DMS 273 treated with DMSO at 0.1 percent for 48 hours (cell line): ENCODE results near the gene PKD1L1.
"Not testable (repeated sequence)": the region's sequence is repeated elsewhere in the genome, so short reads cannot be mapped to it uniquely, and the experiment has no call there.

Experiments used
- DNase-seq: peaks from one replicate; lab custom pipeline; 2025; lab: John Stamatoyannopoulos, UW

The PKD1L1 gene

DNA sequence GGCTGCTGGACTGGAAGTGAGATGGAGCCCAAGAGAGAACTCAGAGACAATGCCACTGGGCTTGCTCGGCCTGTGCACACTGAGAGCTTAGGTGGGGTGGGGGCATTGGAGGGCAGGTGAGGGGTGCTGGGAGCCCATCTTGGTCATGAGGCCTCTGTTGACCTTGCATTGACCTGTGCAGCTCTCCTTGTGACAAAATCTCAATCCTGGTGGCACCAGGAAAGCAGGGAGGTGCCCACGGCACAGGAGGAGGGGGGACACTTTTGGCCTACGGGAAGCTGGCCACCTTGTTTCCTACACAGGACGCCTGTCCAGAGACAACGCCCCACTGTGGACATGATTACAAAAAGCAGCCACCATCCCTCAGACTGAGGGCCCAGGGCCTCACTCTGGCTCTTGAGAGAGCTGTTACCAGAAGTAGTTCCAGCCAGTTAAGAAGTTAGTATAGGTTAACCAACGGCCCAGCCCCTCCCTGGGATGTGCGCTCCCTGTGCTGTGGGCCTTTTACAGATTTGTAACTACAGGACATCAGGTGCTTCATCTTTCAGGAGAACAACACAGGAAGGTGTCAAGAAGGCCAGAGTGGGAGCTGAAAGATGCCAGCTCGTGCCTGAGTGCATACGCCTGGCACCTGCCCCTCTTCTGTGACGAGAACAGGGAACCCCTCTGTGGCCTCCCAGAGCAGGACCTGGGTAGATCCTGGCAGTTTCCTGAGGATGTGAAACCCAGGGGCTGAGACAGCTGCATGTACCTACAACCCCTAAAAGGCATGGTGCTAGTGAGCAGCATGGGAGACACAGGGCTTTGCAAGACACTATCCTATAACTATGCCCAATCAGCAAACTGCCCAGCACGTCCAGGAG is 10.3 kb downstream of the PKD1L1 start:
- DNase-seq: no peak

DNA sequence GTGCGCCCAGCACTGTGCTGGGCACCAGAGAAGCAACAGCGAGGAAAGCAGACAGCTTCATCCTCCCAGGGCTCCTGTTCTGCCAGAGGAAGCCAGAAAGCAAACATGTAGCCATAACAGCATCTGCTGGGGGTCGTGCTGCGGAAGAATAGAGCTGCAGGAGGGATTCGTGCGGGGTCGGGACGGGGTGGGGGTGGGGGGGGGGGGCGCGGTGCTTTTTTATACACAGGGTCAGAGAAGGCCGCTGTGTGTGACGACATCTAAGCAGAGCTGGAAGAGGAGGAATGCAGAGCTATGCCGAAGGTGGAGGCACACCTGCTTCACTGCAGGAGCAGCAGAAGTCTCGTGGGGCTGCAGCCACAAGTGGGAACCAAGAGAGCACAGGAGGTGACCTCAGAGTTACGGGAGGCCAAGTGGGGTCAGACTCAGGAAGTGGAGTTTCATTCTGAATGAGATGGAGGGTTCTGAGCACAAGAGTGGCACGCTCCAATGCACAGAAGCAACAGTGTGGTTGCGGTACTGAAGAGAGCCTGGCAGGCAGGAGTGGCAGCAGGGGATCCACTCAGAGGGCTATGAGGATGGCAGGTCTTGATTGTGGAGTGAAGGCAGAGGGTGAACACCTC is 11.1 kb downstream of the PKD1L1 start:
- DNase-seq: no peak

DNA sequence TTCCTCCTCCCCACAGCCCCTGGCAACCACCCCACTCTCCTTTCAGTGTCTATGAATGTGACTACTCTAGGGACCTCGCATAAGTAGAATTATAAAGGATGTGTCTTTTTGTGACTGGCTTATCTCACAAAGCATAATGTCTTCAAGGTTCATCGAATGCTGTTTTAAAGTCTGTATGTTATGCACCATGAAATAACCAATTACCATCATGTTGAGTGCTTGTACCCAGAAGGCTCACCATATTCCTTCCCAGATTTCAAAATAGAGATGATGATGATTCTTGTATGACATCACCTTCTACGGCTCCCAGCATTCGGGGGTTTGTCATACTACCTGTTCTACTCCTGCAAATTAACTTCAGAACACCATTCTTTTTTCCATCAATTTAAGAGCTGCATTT is 11.9 kb downstream of the PKD1L1 start:
- no peak for DNase-seq

DNA sequence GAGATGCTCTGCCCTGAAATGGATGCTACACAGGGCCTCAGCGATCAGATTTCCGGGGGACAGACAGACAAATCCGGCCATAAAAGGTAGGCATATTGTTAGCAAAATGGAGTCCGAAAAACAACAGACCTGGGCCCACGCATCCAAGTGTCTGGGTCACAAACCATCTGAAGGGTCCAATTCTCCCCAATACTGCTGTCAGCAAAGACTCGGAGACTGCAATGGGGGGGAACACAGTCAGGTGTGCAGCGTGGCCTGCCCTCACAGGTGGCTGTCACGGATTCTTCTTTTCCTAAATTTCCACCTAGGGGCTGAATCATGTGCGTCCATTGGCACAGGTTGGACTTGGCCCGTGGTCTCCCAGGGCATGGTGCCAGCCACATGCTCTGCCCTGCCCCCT is 12.9 kb downstream of the PKD1L1 start:
- DNase-seq: no peak

DNA sequence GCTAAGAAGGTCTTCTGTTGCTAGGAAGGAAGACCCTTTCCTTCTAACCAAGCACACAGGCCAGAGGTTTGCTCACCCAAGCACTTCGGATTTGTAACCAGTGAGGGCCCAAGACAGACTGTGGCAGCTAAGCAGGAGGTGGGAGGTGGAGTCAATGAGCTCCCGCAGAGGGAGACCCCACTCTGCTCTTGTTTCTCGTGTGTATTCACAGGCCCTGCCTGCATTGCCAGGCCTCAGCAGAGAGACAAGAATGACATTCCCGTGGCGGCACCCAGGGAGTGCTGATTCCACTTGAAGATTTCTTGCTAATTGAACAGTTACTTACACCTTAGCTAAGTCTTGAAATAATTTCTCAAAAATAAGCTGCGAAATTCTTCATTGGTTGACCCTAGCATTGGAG is 13.4 kb downstream of the PKD1L1 start:
- DNase-seq: no peak

DNA sequence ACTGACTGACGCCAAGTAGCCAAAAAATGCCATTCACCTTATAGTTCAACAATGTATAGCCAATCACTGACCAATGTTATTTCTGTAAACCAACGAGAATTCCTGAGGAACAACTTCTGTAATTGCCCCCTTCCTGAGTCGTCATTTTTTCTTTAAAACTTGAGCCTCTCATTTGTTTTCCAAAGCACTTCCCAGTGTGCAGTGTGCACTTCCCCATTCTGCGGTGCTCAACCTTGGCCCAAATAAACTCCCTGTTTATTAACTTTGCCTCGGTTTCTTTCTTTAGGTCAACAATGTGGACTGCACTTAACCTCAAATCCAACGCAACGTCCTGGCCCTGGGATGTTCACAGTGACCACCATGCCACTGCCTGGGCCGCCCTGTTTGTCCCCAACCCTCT is 15.1 kb downstream of the PKD1L1 start:
- no peak for DNase-seq

DNA sequence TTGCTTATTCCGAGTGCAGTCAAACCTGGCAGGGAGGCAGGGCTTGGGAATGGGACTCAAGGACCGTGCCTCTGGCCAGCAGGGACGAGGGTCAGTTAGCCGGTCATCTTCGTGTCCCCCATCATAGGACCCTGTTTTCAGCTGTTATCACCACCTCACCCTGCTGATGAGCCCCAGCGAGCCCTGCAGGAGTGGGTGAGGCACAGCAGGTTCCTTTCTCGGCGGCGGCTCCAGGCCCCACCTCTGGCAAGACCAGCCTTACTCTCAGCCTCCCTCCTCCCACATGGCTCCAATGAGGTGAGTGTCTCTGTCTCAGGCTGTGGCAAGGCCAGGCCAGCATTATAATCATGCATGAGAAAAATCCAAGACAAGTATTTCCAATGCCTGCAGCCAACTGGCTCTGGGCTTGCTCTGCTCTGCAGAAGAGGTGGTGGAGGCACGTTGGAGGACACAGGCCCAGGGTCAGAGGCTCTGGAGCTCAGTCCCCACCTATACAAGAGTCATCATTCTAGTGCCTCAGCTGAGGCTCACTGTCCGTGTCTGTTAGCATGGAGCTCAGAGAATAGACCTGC is 15.7 kb downstream of the PKD1L1 start:
- DNase-seq: no peak

DNA sequence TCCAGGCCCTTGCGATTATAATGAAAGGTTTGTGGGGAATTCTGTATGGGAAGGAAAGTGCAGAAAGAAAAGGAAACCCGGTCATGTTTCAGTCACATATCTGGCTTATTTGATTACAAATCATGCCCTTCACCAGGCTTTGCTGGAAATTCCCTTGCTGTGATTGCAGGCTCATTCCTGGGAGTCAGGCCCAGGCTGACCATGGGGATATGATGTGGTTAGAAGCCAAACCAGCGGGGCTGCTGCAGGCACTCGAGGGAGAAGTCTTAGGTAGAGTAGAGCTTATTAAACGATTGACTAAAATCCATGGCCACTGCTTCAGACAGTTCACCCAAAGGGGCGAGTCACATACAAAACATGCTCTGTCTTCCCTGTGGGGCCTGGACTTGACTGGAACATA is 16.2 kb downstream of the PKD1L1 start:
- DNase-seq: no peak

DNA sequence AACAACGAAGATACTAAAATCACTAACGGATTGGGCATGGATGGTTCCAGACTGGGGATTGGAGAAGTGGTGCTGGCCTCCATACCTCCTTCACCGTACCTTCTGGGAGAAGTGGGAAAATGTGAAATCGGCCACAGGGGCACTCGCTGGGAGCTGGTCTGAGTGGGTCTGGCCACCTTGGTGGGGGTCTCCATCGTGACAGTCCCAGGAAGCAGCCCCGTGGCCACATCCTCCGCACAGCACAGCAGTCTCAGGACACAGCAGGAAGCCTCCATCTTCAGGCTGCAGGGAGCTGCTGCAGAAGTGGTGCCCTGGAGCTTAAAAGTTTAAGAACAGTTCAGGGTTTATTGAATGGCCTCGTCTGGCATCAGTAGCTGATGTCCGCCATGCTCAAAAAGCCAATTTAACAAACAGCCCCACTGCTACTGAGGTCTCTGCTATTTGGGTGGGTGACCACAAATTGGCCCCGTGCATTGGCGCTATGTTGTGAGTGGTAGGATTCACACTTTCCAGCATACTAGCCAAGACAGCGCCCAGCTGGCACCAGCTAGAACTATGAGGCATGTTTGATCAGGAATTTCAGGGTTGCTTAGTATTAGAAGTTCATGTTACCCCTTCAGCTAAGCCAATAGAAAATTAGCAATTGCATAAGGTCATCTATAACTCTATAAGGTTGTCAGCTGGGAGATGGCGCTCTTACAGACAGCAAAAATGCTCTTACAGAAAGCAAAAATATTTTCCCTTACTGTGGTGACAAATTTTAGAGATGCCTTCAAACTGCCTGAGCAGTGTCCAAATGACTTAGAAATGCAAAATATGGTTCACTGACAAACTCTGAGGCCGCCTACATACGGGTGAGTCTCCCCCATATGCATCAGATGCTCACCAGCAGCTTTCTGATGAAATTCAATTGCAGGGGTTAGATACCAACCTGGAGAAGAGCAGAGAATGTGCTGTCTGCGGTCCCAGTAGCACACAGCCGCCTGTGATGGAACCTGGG is 17.0 kb downstream of the PKD1L1 start:
- no peak for DNase-seq

DNA sequence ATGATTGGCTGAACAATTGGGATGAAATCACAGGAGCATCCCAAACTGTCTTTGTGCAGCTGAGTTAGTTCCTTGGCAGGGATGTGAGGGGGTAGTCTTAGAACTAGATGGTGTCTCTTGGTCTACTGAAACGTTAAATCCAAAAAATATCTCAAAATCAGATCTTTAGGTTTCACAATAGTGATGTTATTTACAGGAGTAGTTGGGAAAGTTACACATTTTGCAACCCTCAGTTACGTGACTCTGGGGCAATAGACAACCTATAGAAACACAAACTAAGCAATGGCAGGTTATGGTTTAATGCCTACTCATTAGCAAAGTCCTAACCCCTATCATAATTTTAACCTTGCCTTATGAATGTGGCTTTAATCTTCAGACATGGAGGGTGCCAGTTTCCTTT is 24.0 kb downstream of the PKD1L1 start:
- DNase-seq: no peak

DNA sequence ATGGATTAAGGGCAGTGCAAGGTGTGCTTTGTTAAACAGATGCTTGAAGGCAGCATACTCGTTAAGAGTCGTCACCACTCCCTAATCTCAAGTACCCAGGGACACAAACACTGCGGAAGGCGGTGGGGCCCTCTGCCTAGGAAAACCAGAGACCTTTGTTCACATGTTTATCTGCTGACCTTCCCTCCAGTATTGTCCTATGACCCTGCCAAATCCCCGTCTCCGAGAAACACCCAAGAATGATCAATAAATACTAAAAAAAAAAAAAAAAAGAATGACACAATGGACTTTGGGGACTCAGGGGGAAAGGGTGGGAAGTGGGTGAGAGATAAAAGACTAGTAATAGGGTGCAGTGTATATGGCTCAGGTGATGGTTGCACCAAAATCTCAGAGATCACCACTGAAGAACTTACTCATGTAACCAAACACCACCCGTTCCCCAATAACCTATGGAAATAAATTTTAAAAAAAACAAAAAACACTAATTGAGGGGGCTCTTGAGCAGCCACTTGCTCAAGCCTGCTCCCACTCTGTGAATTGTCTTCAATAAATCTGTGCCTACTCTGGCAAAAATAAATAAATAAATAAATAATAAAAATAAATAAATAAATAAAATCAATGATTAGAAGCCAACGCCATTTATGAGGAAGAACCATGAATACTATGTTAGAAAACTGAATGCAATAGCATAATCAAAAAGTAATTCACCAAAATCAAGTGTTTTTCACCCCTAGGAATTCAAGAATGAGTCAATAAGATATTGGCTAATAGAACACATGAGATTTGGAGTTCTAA is 25.0 kb downstream of the PKD1L1 start:
- not testable (repeated sequence) for DNase-seq

DNA sequence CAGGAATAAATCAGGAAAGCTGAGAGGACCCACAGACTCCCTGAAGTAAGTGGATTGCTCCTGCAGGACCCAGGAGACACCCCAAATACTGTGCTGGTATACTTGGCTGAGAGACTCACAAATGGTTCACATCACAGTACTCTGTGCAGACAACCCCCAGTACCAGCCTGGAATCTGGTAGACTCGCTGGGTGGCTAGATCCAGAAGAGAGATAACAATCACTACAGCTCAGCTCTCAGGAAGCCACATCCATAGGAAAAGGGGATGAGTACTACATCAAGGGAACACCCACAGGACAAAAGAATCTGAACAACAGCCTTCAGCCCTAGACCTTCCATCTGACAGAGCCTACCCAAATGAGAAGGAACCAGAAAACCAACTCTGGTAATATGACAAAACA is 31.8 kb downstream of the PKD1L1 start:
- DNase-seq: not testable (repeated sequence)

DNA sequence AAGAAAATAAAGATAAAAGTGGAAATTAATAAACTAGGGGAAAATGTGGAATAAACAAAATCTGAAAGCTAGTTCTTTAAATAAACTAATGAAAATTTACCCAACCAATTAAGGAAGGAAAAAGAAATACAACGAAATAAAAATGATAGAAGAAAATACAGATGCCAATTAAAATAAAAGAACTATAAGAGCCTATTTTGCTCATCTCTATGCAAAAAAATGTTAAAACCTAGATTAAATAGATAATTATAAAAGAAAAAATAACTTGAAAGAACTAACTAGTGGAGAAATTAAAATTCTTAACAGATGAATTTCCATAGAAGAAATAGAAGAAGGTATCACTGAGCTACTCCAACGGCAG is 32.7 kb downstream of the PKD1L1 start:
- DNase-seq: no peak

DNA sequence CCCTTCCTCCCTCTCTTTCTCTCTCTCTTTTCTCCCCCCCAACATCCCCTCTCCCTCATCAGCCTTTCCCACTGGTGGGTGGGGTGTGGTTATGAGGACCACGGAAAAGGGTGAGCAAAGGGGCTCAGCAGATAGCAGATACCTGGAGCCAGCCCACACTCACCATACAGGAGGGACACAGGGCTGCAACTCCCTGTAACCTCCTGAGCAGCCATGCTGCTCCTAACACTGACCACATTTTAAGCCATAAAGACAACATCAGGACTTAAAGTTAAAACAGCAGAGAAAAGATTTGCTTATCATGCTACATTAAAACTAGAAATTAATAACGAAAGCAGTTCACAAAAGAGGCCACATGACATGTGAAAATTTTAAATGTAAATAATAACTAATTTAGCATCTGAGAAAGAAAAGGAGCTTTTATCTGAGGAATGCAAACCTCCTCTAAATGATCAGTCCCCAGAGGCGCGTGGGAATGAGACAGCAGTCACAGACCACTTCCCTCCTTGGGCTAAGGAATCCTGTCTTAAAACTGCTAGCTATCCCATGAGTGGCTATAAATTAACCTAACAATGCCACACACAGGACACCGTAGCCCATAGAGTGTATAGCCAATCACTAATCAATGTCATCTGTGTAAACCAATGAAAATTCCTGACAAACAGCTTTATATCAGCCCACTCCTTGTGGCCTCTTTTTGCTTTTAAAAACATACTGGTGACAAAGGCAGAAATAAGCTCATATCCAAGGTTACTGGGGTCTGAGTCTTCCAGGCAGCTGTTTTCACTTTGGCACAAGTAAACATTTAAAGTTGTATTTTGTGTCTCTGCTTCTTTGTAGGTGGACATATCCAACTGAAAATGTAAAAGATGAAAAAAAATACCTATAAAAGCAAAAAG is 33.3 kb downstream of the PKD1L1 start:
- DNase-seq: no peak

DNA sequence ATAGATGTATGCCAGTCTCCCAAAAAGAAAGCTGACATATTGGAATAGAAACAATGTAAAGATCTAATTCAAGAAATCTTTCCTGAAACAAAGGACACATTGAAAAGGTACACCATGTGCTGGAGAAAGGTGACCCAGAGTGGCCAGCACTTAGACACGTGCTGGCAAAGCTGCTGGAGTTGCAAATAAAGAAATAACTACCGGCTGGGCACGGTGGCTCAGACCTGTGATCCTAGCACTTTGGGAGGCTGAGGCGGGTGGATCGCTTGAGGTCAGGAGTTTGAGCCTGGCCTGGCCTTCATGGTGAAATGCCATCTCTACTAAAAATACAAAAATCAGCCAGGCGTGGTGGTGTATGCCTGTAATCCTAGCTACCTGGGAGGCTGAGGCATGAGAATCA is 35.9 kb downstream of the PKD1L1 start:
- no peak for DNase-seq

DNA sequence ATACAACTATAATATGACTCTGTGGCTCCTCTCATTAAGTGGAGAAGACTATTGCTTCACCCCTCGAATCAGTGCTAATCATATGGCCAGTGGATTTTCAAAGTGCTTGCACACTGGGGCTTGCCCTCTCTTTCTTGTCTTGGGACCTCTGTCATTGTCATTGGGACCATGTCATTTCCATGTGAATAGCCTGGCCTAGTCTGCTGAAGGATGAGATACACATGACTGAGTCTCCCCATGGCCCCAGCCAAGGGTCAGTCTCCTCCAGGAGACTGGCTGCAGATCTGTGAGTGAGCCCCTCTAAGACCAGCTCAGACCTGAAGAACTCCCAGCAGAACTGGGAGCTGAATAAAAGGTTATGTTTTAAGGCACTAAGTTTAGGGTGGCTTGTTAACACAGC is 39.5 kb downstream of the PKD1L1 start:
- no peak for DNase-seq

DNA sequence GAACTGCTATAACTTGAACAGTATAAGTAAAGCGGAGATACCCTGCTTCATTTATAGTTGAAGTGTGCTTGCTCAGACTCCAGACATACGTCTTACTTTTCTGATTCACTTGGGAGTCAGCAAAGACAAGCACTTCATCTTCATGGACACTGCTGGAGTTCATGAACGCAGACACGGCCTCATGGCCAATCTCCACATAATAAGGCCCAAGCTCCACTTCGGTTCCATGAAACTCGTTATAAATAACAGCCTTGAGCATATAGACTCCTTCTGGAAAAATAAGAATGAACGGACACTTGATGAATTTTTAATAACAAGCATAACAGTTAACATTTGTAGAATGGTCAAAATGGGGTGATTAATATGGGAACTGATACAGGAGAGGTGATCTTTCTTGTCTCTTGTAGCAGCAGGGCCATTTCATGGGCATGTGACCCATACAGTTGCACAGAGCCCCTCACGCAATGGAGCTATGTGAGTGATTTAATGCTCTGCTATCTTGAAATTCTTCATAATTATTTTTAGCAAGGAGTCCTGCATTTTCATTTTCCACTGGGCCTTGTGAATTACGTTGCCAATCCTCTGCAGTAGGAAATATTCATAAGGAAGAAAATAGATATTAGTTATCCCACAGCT is 40.2 kb downstream of the PKD1L1 start:
- no peak for DNase-seq

DNA sequence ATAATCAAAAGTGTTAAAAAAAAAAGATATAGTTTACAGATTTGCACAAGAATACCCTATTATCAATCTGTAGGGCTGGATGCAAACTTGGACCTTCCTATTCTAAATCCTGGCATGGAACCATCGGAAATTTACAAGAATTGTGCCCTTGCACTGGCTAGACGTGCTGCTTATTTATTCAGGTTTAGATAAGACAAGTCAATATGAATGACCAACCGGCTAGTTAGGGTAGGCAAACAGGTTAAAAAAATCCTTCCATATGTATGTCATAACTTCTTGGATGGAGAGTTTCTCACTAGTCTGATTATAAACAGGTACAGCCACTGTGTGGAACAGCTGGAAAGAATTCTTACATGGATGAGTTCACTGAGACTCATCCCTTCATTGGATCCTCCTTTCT is 41.4 kb downstream of the PKD1L1 start:
- no peak for DNase-seq

DNA sequence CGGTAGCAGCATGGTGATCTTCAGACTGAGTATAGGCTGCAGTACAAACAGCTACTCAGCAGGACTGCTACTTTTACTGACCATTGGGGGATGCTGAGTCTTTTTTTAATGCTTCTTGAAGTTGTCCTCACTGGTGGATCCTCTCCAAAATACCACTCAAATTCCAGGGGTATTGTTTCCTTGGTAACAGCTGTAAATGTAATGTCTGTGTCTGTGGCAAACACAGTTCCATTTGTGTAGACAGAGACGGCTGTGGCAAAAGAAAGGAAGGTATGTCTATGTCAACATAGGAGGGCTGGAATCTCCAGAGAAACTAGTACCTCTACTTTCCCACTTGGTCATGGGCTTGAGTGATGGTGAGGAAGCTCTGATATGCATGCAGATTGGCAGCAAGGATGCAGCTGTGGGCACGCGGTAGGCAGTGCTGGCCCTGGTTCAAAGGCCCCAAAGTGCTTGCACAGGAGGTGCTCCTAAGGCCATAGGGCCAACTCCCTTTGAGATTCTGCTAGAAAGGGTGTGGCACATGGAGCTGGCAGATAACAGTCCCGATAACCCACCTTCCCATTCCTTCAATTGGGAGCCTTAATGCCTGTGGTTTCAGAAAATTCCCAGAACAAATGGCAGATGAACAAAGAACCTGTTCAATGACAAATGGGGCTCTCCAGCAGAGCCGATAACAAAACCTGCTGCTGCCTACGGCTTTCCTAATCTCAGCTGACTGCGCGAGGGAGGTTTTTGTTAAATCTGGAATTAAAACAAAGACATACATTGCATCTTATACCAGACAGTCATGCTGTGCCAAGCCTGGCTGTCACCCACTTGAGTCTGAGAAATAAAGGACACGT is 43.0 kb downstream of the PKD1L1 start:
- DNase-seq: no peak
